Loucy (cell line): ENCODE measurements around the gene ETFB.

ENCODE experiments used
- H2AFZ ChIP-seq: fragments of 200-600 bp; sonication (generic); 2 replicates; pipeline ENCODE4 v1.6.0; 2016; ENCODE audit warnings: antibody characterized with exemption, mild to moderate bottlenecking, low read length, moderate library complexity
- H3F3A ChIP-seq: fragments of 200-600 bp; 2 replicates; pipeline ENCODE4 v1.6.0; 2016; ENCODE audit warnings: antibody characterized with exemption, low read depth, mild to moderate bottlenecking
- H3K27me3 ChIP-seq: fragments of 200-600 bp; sonication (generic); 2 replicates; pipeline ENCODE4 v1.6.1; 2014; ENCODE audit warnings: low read length, mild to moderate bottlenecking; ENCODE audit not compliant: insufficient read depth, poor library complexity, severe bottlenecking
- H3K36me3 ChIP-seq: fragments of 200-600 bp; sonication (generic); 2 replicates; pipeline ENCODE4 v1.6.1; 2016; ENCODE audit warnings: low read length; ENCODE audit not compliant: insufficient read depth
- H3K4me1 ChIP-seq: fragments of 200-600 bp; sonication (generic); 2 replicates; pipeline ENCODE4 v1.5.1; 2014; ENCODE audit warnings: low read length, mild to moderate bottlenecking; ENCODE audit not compliant: insufficient read depth, poor library complexity, severe bottlenecking
- H3K4me2 ChIP-seq: fragments of 200-600 bp; sonication (generic); 2 replicates; pipeline ENCODE4 v1.6.0; 2014; ENCODE audit warnings: antibody characterized with exemption, low read length, low read depth, mild to moderate bottlenecking; ENCODE audit not compliant: poor library complexity, severe bottlenecking
- H3K4me3 ChIP-seq: fragments of 200-600 bp; sonication (generic); 2 replicates; pipeline ENCODE4 v1.5.1; 2014; ENCODE audit warnings: low read length, mild to moderate bottlenecking, mixed read lengths; ENCODE audit not compliant: poor library complexity, severe bottlenecking
- H3K79me2 ChIP-seq: fragments of 200-600 bp; sonication (generic); 2 replicates; pipeline ENCODE4 v1.6.1; 2014; ENCODE audit warnings: low read length; ENCODE audit not compliant: insufficient read depth
- H3K9ac ChIP-seq: fragments of 200-600 bp; sonication (generic); 2 replicates; pipeline ENCODE4 v1.6.0; 2014; ENCODE audit warnings: mild to moderate bottlenecking, low read depth, low read length, moderate library complexity; ENCODE audit not compliant: poor library complexity, severe bottlenecking
- H3K9me2 ChIP-seq: fragments of 200-600 bp; sonication (generic); replicated peaks from 2 replicates; pipeline ENCODE4 v1.6.1; 2016; ENCODE audit warnings: low read depth, low read length, mixed read lengths
- H3K9me3 ChIP-seq: fragments of 200-600 bp; sonication (generic); 2 replicates; pipeline ENCODE4 v1.6.1; 2014; ENCODE audit warnings: mild to moderate bottlenecking, antibody characterized with exemption, low read length, low read depth; ENCODE audit not compliant: insufficient read depth
- H4K20me1 ChIP-seq: fragments of 200-600 bp; sonication (generic); 2 replicates; pipeline ENCODE4 v1.6.0; 2014; ENCODE audit warnings: antibody characterized with exemption, low read length, mild to moderate bottlenecking; ENCODE audit not compliant: insufficient read depth, poor library complexity, severe bottlenecking
- CTCF ChIP-seq: fragments of 200-600 bp; sonication (generic); conservative IDR thresholded peaks from 2 replicates; pipeline ENCODE4 v1.5.1; 2014; ENCODE audit warnings: mild to moderate bottlenecking, antibody characterized with exemption, low read length
- EZH2phosphoT487 ChIP-seq: fragments of 200-600 bp; IDR thresholded peaks from 2 replicates; pipeline ENCODE4 v1.6.1; 2018; ENCODE audit warnings: antibody characterized with exemption, mild to moderate bottlenecking, moderate library complexity, borderline replicate concordance

ETFB gene

GRCh38 chr19:51330366-51330765, 35.8 kb downstream of the ETFB start:
- Histone ChIP-seq H3F3A (no peaks in the 10 kb centered on the region), H3K9me3 (no peaks in the 10 kb centered on the region), H3K27me3 (no peaks in the 10 kb centered on the region), H3K9ac (no peak overlapping the region), H2AFZ (no peak overlapping the region), H3K4me1 (no peaks in the 10 kb centered on the region), H3K79me2 (no peaks in the 10 kb centered on the region), H4K20me1 (no peaks in the 10 kb centered on the region), H3K9me2 (no peaks in the 10 kb centered on the region), H3K4me2 (no peak overlapping the region), H3K36me3 (no peaks in the 10 kb centered on the region), H3K4me3 (no peak overlapping the region)
- no peak for TF ChIP-seq CTCF
- TF ChIP-seq EZH2phosphoT487, result no peak

DNA sequence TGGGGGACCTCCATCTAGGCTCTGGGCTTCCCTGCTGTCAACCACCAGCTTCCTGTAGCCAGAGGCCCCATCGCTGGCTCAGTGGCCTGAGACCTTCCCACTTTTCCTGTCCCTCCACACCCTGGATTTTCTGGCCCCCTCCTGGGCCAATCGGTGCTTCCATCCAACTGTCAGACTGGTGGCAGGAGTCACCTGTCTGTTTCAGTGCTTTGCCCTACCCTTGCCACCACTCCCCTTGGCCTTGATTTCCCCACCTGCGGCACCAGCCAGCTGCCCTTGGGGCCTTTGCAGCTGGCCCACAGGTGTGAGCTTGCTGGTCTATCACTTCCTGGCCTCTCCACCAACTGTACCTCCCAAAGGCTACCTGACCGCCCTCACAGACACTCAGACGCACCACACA, 36.8 kb downstream of the ETFB start:
- no peak overlapping the region for H3K4me3 ChIP-seq

DNA sequence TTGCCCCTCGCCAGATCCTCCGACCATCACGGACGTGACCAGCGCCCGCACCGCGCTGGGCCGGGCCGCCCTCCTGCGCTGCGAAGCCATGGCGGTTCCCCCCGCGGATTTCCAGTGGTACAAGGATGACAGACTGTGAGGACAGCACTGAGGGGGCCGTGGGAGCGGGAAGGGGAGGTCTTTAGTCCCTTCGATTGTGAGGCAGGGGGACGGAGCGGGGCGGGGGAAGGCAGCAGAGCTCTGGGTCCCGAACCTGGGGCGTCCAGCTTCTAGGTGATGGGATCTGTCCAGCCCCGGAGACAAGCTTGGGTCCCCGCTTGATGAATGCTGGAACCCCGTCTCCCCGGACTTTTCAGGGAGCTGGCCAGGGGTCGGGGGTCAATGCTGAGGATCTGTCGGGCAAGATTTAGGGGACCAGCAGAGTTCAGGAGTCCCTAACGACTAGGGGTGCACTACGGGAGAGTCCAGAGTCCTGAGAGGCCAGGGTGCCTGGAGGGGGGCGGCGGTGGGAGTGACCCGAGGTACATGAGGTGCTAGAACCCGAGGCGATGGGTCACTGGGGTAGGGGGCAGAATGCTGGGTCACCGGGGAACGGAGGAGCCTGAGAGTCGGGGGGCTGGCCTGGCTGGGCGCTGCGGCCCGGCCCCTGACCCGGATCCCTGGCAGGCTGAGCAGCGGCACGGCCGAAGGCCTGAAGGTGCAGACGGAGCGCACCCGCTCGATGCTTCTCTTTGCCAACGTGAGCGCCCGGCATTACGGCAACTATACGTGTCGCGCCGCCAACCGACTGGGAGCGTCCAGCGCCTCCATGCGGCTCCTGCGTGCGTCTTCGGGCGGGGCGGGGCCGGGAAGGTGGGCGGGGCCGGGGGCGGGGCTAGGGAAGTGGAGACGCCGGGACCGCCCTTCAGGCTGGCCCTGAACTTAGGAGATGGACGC, 38.9 kb downstream of the ETFB start:
- H4K20me1 ChIP-seq, result no peaks in the 10 kb centered on the region
- no peaks in the 10 kb centered on the region for H3F3A ChIP-seq
- no peaks in the 10 kb centered on the region for H3K9me2 ChIP-seq
- TF ChIP-seq CTCF (no peak), EZH2phosphoT487 (no peak)
- H3K9me3 ChIP-seq, result no peaks in the 10 kb centered on the region
- H3K9ac ChIP-seq, result no peak overlapping the region
- H3K79me2 ChIP-seq, result no peaks in the 10 kb centered on the region
- no peaks in the 10 kb centered on the region for H3K4me1 ChIP-seq
- H3K4me2 ChIP-seq, result no peak overlapping the region
- no peak overlapping the region for H3K4me3 ChIP-seq
- H3K27me3 ChIP-seq, result no peaks in the 10 kb centered on the region
- no peak overlapping the region for H2AFZ ChIP-seq
- no peaks in the 10 kb centered on the region for H3K36me3 ChIP-seq

More for the DNA sequence above, 36.8 kb downstream of the ETFB start:
- no peak overlapping the region for H3K4me2 ChIP-seq
- H3K4me1 ChIP-seq, result no peaks in the 10 kb centered on the region
- H3K27me3 ChIP-seq, result no peaks in the 10 kb centered on the region
- no peaks in the 10 kb centered on the region for H3K9me3 ChIP-seq
- no peaks in the 10 kb centered on the region for H3K79me2 ChIP-seq
- H3K36me3 ChIP-seq, result no peaks in the 10 kb centered on the region
- H3F3A ChIP-seq, result no peaks in the 10 kb centered on the region
- no peaks in the 10 kb centered on the region for H4K20me1 ChIP-seq
- no peak overlapping the region for H3K9ac ChIP-seq
- H2AFZ ChIP-seq, result no peak overlapping the region
- no peaks in the 10 kb centered on the region for H3K9me2 ChIP-seq
- no peak for TF ChIP-seq CTCF
- TF ChIP-seq EZH2phosphoT487, result no peak
